ENCODE results near the gene CEP131.
"Not testable (repeated sequence)": the region's sequence is repeated elsewhere in the genome, so short reads cannot be mapped to it uniquely, and the experiment has no call there.

Gene CEP131

DNA sequence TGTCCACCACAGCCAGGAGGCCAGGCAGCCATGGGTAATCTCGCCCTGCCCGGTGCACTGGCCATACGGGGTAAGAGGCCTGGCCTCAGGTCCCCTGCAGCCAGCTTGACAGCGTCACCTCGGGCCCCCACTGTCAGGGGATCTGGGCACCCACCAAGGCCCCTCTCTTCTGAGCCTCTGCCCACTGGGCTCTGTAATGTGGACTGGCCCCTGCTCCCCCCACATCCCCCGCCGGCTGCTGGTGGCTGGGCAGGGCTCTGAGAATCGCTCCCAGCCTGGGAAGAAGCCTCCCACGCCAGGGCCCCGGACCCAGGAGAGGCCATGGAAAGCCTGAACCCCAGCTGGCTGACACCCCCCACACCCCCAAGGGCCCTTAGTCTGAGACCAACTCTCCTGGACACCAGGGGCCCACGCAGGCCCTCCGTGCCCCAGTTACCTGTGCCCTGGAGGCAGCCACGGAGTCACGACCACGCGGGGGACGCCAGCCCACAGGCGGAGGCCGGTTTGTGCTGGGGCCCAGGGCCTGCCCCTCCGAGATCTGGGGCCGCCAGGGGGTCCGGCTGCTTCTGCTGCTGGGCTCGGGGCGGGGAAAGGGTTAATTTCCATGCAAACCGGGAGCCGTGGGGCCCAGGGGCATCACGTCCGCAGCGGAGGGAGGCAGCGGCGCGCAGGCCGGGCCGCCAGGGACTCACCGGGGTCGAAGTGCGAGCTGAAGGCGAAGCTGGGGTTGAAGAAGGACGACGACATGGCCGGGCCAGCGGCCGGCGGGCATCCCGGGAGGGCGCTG is 57.3 kb downstream of the CEP131 start, which contains the start of gene PVALEF:
Gene PVALEF (plus strand): TSS at position 262 of the 787 bp plus-strand sequence. CDS start 15,720 bp downstream, outside the sequence.
- DNase-seq (ENCODE audit: low read depth), result no peak

DNA sequence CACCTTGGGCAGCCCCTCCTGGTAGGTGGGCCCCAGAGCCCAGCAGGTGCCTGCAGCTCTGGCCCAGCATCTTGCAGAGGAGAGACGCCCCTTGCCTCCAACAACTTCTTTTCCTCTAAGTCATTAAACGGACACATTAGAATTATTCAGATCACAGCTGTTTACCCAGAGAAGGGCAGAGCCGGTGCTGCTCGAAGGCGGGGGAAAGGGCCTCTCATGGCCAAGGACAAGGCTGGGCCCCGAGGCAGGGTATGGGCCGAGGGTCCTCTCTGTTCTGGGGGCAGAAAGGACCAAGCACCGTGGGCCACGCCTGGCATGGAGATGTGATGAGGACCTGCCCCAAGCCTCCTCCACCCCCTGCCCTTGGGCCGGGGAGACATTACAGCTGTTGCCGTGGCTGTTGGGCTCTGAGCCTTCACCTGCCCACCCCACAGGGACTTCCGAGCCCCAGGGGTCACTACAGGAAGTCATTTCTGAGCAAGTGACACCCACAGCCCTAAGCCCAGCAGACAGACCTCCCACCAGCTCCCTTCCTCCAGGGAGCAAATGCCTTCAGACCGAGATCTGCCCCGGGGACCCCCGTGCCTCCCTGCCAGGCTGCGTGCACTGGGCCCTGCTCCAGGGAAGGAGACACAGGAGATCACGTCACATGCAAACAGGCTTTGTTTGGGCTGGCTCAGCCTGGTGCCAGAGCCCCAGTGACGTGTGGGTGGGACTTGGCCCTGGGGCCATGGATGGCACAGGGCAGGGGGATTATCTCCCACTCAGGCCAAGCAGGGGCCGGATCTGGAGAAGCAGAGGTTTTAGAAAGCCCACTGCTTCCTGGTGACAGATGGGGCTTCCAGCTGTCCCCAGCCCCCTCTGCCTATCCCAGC is 58.2 kb downstream of the CEP131 start:
- no peak for DNase-seq (ENCODE audit: low read depth)

DNA sequence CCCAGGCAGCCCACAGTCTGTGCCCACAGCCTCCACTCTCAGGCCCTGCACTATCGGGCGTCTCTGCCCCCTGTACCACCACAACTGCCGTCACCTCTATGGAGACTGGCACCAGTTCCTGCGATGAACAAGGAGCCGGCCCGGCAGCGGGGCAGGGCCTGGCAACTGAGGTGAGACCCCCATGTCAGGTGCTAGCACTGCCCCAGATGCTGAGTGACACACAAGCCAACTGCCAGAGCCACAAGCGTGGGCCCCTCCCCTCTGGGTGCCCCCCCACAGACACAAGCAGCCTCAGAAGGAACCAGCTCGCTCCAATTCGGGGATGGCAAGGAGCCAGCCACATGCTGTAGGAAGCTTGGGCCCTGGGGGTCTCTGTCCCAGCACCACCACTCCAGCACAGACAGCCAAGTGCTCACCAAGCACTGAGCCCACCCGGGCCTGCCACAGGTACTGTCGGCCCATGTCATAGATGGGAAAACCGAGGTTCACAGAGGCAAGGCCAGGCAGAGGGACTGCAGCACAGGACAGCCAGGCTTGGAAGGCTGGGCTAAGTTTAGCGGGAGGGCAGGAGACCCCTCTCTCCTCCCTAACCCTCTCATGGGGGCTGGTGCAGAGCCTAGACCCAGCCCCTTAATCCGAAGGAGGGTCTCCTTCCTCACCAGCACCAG is 58.9 kb downstream of the CEP131 start:
- DNase-seq (ENCODE audit: low read depth), result no peak

DNA sequence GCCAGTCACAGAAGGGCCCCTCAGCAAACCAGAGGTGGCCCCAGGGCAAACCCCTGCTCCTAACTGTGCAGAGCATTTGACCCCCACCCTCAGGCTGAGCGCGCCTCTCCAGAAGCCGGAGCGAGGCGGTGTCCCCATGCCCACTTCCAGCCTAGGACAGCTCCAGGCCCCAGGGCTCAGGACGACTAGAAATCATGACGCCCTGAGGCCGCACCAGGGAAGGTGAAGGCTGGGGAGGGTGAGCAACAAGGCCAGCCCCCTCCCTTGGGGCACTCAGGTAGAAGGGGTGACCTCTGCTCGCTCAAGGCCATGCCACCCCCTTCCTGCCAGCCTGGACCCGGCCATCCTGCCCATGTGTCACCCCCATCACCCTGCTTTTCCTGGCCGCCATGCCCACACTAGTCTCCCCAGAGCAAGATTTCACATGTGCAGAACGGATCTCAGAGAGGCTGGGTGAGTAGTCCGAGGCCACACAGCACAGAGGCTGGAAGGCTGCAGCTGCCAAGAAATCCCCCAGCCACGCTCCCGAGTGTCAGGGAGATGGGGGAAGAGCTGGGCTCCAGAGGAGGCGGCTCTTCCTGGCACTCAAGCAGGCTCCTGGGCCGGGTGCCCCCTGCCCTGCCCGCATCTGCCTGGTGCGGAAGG is 59.6 kb downstream of the CEP131 start:
- DNase-seq (ENCODE audit: low read depth), result no peak

DNA sequence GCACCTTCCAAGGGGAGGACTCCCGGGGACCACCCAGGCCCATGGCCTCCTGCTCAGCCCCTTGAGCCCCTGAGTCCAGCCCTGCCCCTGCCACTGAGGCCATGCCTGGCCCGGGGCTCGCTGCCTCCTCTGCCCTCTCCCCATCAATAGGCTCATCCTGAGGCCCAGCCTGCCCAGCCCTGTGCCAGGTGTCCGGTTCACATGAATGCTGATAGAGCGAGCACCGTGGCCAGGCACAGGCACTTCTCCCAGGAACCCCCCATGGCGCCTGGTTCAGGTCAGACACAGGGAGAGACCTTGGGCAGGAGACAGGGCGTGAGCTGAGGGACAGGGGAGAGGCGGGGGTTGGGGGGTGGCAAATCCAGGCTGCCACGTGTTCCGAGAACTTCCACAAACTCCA is 60.3 kb downstream of the CEP131 start:
- no peak for DNase-seq (ENCODE audit: low read depth)

DNA sequence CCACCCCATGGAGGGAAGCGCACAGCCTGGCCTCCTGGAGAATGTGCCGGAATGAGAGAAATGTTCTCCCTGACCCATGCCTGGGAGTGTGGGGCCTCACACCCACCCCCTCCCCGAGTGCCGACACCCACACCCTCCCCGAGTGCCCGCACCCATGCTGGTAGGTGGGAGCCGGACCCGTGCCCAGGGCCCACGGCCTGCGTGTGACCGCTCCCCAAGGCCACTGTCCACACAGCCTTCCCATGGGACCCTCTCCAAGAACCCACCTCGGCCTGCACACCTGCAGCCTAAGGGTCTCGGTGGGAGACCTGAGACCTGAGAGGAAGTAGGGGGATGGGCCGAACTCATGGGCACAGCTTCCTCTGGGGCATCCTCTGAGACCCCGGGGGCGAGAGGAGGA is 60.8 kb downstream of the CEP131 start:
- no peak for DNase-seq (ENCODE audit: low read depth)

DNA sequence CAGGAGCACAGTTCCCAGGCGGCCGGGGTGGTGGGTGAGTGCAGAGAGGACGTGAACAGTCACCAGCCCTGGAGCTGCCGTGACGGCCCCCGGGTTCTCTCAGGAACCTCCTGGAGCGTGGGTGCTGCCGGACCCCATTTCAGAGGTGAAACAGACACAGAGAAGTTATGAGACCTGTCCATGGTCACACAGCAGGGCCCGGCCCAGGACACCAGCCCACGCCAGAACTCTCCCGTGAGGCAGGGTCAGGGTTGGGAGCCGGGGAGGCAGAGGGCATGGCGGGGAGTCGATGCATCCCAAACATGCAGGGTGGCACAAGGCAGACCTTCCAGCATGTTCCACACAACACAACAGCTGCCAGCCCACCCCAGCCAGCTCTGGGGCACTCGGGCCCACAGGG is 61.2 kb downstream of the CEP131 start:
- DNase-seq (ENCODE audit: low read depth), result no peak

DNA sequence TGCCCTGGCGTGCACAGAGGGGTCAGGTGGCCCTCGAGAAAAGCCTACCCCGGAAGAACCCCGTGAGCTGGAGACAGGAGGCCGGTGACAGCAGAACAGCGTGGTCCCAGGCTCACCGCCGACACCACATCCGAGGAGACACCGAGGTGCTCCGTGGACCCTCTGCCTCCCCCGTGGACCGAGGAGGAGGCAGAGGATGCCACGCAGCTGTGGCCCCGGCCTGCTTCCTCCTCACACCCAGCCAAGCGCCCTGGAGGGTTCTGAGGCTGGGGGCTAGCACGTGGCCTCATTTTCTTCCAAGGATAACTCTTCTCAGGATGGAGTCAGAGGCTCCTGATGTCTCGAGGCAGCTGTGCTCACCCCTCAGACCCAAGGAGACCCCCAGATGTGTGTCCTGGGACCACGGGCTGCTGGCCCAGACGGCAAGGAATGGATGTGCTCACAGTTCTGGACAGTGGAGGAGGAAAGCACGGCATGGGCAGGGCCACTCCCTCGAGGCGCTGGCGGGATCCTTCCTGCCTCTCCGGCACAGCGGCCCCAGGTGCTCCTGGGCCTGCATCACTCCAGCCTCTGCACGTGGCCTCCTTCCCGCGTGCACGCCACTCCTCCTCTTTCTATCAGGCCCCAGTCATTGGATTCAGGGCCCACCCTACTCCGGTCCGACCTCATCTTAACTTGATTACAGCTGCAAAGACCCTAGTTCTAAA is 61.9 kb downstream of the CEP131 start:
- DNase-seq (ENCODE audit: low read depth), result no peak

DNA sequence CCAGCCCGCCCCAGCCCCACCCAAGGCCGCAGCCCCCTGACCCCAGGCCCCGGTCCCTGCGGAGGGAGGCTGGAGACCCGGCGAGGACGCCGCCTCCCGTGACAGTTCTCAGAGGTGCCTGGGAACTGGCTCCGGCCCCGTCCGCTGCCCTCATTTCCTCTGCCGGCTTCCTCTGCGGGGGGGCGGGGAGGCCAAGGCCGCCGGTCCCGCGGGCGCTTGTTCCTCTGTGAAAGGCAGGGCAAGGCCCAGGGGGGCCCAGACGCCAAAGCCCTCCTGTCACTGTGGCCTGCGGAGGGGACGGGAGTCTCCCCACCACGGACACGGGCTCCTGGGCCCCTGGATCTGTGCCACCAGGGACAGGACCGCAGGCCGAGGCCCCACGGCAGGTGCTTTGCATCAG is 62.5 kb downstream of the CEP131 start:
- no peak for DNase-seq (ENCODE audit: low read depth)

DNA sequence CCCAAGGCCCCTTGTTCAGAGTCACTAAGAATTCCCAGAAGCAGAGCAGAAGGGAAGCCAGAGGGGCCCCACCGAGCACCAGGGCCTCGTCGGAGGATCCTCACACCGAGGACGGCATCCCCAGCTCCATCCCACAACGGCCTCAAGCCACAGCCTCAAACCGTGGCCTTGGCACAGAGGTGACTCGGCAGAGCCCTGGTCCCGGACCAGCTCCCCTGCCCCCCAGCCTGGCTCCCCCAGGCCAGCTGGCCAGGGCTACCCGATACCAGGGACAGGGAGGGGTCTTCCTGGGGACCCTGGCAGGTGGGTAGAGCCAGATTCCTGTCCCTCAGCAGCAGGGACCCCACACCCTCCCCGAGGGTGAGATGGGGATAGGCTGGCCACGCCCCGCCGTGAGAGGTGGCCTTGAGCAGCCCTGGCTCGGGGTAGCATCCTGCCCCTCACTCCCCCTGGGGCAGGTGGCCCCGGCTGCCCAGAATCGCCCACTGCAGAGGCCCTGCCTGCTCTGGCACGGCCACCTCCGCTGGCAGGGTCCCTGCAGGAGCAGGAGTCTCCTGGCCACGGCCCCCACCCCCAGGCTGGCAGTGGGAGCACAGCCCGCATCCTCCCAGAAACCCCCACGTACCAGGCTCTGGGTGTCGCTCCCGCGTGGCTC is 63.0 kb downstream of the CEP131 start:
- DNase-seq (ENCODE audit: low read depth), result no peak

DNA sequence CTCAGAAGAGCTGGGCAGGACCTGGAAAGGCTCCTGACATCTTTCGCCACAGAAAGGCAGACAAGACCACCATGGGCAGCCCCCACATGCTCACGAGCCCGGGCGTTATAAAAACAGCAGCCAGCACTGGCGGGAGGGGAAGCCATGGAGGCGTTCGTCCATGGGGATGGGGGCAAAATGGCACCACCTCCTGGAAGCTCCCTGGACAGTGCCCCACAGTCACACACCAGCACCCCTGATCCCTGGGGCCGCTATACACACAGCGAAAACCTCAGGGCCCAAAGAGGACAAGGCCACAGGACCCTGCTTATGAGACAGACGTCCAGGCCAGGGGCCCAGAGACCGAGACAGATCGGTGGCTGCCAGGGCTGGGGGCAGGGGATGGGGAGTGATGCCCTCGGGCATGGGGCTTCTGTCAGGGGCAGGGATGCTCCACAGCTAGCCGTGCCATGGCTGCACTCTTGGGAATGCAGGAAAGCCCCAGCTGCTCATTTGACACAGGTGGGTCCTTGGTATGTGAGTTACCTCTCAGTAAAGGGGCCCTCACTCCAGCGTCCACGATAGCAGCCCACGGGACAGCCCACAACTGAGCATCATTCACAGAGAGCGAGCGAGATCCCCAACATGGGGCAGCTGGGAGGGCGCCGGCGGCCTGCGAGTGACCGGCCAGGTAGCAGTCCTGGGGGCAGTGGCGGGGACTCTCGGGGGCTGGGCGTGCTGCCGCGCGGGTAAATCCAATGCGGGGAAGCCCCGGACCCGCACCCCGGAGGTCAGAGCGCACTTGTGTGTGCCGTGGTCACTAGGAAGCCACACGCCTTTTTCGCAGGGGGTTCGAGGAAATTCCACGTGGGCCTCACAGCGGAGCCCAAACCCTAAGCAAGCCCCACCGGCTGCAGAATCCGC is 63.8 kb downstream of the CEP131 start:
- no peak for DNase-seq (ENCODE audit: low read depth)

DNA sequence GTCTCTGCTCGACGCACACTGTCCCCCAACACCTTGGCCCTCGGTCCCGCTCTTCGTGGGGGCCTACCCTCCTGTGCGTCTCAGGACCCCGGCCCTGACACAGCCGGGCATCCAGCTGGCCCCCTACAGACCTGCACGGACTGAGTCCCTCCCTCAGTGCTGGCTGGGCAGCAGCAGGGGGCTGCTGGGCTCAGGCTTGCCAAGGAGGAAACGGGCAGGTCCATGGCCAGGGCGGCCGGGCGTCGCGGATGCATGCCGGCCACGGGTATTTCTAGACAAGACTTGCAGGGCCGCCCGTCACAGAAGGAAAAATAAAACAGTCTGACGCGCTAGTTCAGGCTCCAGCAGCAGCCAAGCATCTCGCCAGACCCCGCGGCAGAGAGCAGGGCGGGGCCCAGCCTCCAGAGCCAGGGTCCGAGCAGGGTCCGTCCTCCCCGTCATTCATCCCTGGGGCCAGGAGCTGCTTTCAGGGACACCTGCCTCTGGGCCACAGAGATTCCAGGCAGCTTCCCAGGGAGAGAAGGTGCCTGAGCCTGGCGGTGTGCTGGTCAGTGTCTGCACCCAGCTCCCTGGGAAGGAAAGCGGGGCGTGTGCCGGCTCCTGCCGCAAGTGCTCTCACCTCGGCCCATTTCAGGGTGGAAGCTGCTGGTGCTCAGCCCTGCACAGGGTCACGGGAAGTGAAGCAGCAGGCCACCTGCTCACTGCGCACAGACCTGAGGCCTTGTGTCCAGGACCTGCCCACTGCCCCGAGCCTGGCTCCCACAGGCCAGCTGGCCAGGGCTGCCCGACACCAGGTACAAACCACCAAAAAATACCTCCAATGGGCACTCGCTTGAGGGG is 64.7 kb downstream of the CEP131 start:
- DNase-seq (ENCODE audit: low read depth), result no peak

DNA sequence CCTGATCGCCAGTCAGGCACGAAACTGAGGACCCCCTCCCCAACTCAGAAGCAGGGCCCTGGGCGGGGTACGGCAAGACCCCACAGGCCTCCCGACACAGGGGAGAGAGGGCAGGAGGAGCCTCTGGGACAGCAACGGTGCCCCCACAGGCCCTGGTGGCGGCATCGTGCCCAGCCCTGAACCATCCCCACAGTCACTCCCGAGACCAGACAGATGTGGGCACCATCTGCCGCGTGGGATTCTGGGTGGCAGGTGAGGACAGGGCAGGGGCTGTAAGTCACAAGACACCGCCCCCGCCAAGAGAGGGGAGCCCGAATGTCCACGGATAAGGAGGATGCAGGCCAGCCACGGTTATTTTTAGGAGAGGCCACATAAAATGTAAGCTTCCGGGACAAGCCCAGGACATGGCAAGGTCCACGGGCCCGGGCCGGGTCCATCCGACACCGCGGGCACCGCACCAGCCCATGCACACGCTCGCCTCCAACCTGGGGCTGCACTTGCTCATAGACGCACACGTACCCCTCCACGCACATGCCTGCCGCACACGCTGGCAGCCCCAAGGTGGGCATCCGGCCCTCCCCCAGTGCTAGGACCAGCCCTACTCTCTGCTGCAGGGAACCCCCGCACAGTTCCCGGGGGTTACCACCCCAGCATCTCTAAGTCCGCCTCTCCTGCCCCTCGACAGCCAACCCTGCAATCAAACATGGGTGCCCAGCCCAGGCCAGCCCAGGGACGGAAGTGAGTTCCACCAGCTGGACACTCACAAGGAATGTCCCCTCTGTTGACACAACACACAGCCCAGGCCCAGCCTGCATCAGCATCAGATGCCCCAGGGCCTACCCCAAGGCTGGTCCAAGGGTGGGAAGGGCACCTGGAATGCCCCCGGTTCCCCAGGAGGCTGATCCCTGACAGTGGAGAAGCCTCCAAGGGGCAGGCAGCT is 65.6 kb downstream of the CEP131 start:
- DNase-seq (ENCODE audit: low read depth), result no peak

DNA sequence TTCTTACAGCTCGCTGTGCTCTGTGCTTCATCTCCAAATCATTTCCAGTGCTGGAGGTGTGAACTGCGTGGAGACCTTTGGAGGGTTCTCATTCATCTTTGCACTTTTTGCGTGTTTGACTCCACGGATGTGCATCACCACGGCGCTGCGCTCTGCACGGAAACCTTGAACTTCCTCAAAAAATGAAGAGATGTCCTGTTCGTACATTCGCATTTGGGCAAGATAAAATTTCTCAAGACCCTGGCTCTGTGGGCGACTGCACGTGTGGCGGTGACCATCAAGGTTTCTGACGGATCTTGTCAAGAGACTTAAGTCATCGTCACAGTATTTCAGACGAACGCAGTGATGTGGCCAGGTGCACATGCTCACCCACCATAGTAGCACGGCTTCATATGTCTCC is 67.8 kb downstream of the CEP131 start:
- no peak for DNase-seq (ENCODE audit: low read depth)

DNA sequence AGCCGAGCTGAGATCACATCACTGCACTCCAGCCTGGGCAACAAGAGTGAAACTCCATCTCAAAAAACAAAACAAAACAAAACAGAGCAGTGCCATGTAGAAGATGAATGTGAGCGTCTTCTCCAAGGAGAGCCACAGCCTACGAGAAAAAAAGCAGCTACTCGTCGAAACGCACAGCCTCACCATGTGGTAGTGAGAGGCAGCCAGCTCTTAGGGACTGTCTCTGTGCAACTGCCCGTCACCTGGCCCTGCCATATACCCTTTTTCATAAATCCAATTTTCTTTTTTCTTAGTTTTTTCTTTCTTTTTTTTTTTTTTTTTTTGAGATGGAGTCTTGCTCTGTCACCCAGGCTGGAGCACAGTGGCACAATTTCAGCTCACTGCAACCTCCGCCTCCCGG is 68.7 kb downstream of the CEP131 start:
- DNase-seq (ENCODE audit: low read depth), result not testable (repeated sequence)

DNA sequence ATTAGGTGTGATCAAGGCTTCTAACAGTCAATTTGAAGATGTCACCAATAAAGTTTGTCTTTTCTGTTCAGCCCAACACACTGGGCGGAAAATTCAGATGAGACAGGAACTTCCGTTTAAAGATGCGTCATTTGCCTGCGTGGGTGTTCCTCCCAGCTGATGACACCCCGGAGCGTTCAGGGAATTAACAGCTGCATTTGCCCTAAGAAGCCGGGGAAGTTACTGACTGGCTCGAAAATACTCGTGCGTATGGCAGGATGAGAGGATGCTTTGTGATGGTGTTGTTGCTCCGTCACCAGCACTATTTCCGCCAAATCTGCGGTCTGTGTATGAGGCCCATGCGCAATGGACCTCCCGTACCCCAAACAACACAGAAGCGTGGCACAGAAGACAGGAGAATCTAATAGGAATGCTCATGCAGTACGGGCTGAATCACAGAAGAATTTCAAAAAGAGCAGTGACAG is 69.4 kb downstream of the CEP131 start:
- DNase-seq (ENCODE audit: low read depth), result no peak

DNA sequence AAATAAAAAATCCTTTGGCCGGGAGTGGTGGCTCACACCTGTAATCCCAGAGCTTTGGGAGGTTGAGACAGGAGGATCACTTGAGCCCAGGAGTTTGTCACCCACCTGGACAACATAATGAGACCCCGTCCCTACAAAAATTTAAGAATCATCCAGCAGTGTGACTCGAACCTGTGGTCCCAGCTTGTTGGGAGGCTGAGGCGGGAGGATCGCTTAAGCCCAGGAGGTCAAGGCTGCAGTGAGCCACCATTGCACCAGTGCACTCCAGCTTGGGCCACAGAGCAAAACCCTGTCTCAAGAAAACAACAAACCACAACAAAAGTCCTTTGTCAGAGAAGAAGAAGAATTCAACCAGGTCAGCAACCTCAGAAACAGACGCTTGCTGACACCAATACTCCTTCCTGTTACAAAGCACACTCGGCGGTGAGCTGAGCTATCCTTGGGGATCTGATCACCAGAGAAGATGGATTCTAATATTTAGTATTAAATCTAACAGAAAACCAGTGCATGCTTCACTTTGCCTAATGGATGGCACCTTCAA is 70.4 kb downstream of the CEP131 start:
- DNase-seq (ENCODE audit: low read depth), result no peak

Measured in fibroblast of the conjunctiva (primary cell).